Measurements from ENCODE around the gene SERBP1.
"Not testable (repeated sequence)": the region's sequence is repeated elsewhere in the genome, so short reads cannot be mapped to it uniquely, and the experiment has no call there.

The SERBP1 gene

GRCh38 chr1:67405473-67406245 lies 24.5 kb downstream of the SERBP1 start:
- DNase-seq, result no peak

- no peak for DNase-seq
These were observed 26.0 kb downstream of the SERBP1 start for GRCh38 chr1:67404212-67404620.

GRCh38 chr1:67401443-67401842 lies 28.8 kb downstream of the SERBP1 start:
- no peak for DNase-seq

GRCh38 chr1:67400029-67400786 lies 30.0 kb downstream of the SERBP1 start:
- not testable (repeated sequence) for DNase-seq

- no peak for DNase-seq
These were observed 30.8 kb downstream of the SERBP1 start for GRCh38 chr1:67399199-67399993.

GRCh38 chr1:67394548-67394947 lies 35.7 kb downstream of the SERBP1 start:
- no peak for DNase-seq

GRCh38 chr1:67393737-67394136 lies 36.5 kb downstream of the SERBP1 start:
- no peak for DNase-seq

GRCh38 chr1:67393240-67393639 lies 37.0 kb downstream of the SERBP1 start:
- no peak for DNase-seq

GRCh38 chr1:67390041-67390887 lies 39.9 kb downstream of the SERBP1 start:
- no peak for DNase-seq

GRCh38 chr1:67383999-67384638 lies 46.1 kb downstream of the SERBP1 start:
- no peak for DNase-seq

- DNase-seq, result no peak
These were observed 47.9 kb downstream of the SERBP1 start for GRCh38 chr1:67382292-67382691.

- DNase-seq, result no peak
These were observed 49.0 kb downstream of the SERBP1 start for GRCh38 chr1:67381154-67381553.

- no peak for DNase-seq
These were observed 52.9 kb downstream of the SERBP1 start for GRCh38 chr1:67377253-67377652.

GRCh38 chr1:67376381-67376780 lies 53.8 kb downstream of the SERBP1 start:
- no peak for DNase-seq

GRCh38 chr1:67372898-67373297 lies 57.3 kb downstream of the SERBP1 start:
- no peak for DNase-seq

- DNase-seq, result no peak
These were observed 58.1 kb downstream of the SERBP1 start for GRCh38 chr1:67372136-67372535.

- DNase-seq, result no peak
These were observed 58.5 kb downstream of the SERBP1 start for GRCh38 chr1:67371681-67372080.

- no peak for DNase-seq
These were observed 59.2 kb downstream of the SERBP1 start for GRCh38 chr1:67371043-67371442.

- DNase-seq, result no peak
These were observed 62.1 kb downstream of the SERBP1 start for GRCh38 chr1:67368046-67368514.

GRCh38 chr1:67367370-67368045 lies 62.7 kb downstream of the SERBP1 start:
- no peak for DNase-seq

- no peak for DNase-seq
These were observed 68.6 kb downstream of the SERBP1 start for GRCh38 chr1:67361641-67362040.

Data from effector CD4-positive, alpha-beta T cell (primary cell).